PFSK-1 (cell line): ENCODE measurements around the gene FAM174C.

ENCODE experiments used
- FOXP2 ChIP-seq: optimal IDR thresholded peaks from 2 replicates; pipeline ENCODE3; 2011; ENCODE audit warnings: borderline replicate concordance, control low read depth, inconsistent platforms; ENCODE audit not compliant: insufficient read depth; ENCODE audit errors: extremely low read length, extremely low read depth
- POLR2AphosphoS5 ChIP-seq: IDR thresholded peaks from 2 replicates; pipeline ENCODE4 v1.6.1; 2012; ENCODE audit warnings: low read depth, mild to moderate bottlenecking, control low read depth, low read length, moderate library complexity
- SIN3A ChIP-seq: IDR thresholded peaks from 2 replicates; pipeline ENCODE4 v1.6.1; 2012; ENCODE audit warnings: mild to moderate bottlenecking, low read length, moderate library complexity, borderline replicate concordance; ENCODE audit not compliant: insufficient read depth
- TAF1 ChIP-seq: IDR thresholded peaks from 2 replicates; pipeline ENCODE4 v1.6.1; 2012; ENCODE audit warnings: low read length, control low read depth, borderline replicate concordance; ENCODE audit not compliant: insufficient read depth
- TF ChIP-seq, protein P1 (sequence below), 2 experiments: IDR thresholded peaks; 2 replicates each; pipeline versions ENCODE4 v1.6.1 to v1.8.0; 2011 to 2012; ENCODE audit warnings: low read depth in 2 of 2, low read length in 2 of 2, control low read depth in 1 of 2, inconsistent platforms in 1 of 2, mild to moderate bottlenecking in 1 of 2, moderate library complexity in 1 of 2; ENCODE audit not compliant: insufficient read depth in 1 of 2

DNA sequence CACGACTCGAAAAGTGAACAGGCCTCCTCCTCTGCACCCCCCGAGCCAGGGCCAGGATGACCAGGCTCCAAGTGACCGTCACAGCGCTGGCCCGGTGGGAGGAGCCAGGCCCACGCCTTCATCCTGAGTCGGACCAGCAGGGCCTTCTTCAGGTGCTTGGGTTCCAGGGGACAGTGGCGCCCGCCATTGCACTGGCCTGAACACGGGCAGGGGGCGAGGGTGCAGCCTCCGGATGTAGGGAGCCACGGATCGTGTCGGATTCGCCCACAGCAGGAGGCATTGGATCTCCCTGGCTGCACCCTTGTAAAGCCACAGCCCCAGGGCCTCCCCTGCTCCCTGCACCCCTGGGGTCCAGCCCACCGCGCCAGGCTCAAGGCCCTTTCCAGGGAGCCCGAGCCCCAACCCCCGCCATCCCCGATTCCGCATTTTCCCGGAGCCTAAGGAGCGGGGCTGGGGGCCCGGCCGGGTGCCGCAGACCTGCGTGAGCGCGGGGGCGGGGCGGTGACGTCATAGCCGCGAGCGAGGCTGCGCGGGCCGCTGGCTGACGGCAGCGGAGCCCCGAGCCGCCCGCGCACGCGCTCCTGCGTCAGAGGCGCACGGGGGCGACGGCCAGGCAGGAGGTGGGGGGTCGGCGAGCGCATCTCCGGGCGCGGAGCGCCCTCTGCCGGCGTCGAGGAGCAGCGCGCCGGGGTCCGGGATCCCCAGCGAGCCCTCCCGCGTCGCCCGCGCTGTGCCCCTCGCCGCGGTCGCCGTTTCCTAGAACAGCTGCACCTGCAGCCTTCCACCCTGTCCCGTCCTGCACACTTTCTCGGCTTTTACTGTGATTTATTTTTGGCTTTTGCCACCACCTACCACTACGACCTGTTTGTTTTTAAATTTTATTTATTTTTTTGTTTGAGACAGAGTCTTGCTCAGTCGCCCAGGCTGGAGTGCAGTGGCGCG lies 35.3 kb upstream of the FAM174C start:
- TF ChIP-seq POLR2AphosphoS5, result no peak
- no peak for TF ChIP-seq FOXP2
- TF ChIP-seq, protein P1, sequence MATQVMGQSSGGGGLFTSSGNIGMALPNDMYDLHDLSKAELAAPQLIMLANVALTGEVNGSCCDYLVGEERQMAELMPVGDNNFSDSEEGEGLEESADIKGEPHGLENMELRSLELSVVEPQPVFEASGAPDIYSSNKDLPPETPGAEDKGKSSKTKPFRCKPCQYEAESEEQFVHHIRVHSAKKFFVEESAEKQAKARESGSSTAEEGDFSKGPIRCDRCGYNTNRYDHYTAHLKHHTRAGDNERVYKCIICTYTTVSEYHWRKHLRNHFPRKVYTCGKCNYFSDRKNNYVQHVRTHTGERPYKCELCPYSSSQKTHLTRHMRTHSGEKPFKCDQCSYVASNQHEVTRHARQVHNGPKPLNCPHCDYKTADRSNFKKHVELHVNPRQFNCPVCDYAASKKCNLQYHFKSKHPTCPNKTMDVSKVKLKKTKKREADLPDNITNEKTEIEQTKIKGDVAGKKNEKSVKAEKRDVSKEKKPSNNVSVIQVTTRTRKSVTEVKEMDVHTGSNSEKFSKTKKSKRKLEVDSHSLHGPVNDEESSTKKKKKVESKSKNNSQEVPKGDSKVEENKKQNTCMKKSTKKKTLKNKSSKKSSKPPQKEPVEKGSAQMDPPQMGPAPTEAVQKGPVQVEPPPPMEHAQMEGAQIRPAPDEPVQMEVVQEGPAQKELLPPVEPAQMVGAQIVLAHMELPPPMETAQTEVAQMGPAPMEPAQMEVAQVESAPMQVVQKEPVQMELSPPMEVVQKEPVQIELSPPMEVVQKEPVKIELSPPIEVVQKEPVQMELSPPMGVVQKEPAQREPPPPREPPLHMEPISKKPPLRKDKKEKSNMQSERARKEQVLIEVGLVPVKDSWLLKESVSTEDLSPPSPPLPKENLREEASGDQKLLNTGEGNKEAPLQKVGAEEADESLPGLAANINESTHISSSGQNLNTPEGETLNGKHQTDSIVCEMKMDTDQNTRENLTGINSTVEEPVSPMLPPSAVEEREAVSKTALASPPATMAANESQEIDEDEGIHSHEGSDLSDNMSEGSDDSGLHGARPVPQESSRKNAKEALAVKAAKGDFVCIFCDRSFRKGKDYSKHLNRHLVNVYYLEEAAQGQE (IDR thresholded peaks at IDR 0.05; ENCODE audit: insufficient read depth in 1 of 2, low read depth in 2 of 2, low read length in 2 of 2), result no peak
- no peak for TF ChIP-seq TAF1
- TF ChIP-seq SIN3A, result no peak
